ENCODE data around the gene ZNF407.

Gene ZNF407

DNA sequence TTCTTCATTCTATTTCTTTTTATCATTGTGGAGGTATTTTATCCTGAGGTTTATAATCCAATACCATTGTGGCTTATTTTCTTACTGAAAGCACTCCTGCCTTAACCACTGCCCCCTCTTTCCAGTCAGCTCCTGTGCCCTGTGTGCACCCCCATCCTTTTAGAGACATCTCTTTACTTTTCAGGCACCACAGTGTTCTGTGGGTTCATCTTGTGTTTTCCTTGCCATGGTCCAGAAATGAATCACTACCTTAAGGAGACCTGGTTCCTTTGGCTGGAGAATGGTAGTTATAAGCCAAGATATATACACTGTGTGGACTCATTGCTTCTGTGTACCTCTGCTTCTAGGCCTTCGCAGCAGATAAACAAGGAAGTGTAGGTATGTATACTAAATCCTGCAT, 332.9 kb downstream of the ZNF407 start:
- TF ChIP-seq, protein P1, sequence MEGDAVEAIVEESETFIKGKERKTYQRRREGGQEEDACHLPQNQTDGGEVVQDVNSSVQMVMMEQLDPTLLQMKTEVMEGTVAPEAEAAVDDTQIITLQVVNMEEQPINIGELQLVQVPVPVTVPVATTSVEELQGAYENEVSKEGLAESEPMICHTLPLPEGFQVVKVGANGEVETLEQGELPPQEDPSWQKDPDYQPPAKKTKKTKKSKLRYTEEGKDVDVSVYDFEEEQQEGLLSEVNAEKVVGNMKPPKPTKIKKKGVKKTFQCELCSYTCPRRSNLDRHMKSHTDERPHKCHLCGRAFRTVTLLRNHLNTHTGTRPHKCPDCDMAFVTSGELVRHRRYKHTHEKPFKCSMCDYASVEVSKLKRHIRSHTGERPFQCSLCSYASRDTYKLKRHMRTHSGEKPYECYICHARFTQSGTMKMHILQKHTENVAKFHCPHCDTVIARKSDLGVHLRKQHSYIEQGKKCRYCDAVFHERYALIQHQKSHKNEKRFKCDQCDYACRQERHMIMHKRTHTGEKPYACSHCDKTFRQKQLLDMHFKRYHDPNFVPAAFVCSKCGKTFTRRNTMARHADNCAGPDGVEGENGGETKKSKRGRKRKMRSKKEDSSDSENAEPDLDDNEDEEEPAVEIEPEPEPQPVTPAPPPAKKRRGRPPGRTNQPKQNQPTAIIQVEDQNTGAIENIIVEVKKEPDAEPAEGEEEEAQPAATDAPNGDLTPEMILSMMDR (conservative IDR thresholded peaks at IDR 0.05; ENCODE audit: control insufficient read depth, insufficient read depth, low read depth, low read length): no peak
- H3K4me3 ChIP-seq (ENCODE audit: control insufficient read depth, low read depth, low read length): no peak overlapping the region
- DNase-seq (ENCODE audit: low read depth): no peak

DNA sequence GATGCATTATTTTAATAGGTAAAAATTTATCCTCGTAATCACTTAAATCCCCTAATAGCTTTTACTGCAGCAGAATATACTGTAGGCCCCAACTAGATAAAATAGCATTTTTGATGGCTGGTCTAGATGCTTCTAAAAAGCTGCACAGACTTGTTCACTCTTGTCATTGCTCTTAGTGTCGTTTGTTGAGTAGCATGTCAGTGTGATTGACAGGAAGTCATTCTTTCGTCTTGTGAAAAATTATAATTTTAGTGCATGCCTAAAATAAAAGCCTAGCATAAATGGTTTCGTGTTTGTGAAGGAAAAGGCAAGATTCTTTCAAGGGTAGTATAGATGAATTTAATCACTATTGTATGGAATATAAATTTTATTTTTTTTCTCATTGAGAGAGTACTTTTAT, 336.3 kb downstream of the ZNF407 start:
- no peak for DNase-seq (ENCODE audit: low read depth)
- TF ChIP-seq, protein P1 (conservative IDR thresholded peaks at IDR 0.05; ENCODE audit: control insufficient read depth, insufficient read depth, low read depth, low read length): no peak
- no peak overlapping the region for H3K4me3 ChIP-seq (ENCODE audit: control insufficient read depth, low read depth, low read length)

DNA sequence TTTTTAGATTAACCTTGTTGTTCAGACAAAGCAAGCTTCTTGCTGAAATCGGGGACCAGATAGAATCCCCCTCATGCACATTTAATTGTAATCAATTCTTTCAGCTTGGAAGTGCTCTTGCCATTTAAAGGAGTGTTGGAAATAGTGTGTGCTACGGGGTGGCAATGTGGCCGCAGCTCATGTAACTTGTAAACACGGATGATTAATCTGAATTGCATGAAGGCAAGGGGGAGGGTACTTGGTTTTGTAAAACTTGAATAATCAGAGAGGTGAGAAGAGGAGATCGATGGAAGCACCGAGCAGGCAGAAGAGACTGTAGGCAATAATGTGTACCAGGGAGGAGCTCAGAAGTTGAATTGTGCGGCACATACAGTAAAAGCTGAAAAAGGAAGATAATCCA, 337.8 kb downstream of the ZNF407 start:
- TF ChIP-seq, protein P1 (conservative IDR thresholded peaks at IDR 0.05; ENCODE audit: control insufficient read depth, insufficient read depth, low read depth, low read length): no peak
- no peak overlapping the region for H3K4me3 ChIP-seq (ENCODE audit: control insufficient read depth, low read depth, low read length)
- no peak for DNase-seq (ENCODE audit: low read depth)

DNA sequence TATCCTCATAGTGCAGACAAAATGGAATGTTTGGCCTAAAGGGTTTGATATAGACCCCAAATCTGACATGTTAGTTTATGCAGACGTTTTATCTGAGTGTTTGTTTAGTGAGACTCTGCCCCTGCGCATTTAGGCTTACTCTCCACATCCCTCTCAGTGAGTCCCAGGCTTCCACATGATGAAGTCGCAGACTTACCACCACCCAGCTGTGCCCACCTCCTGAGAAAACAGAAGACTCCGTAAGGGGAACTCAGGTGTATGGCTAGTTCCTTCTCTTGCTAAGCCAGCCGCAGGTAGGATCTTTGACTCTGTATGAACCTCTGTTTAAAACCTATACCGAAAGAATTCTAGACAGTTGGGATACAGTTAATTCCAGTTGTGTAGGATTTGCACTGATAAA, 338.7 kb downstream of the ZNF407 start:
- TF ChIP-seq, protein P1 (conservative IDR thresholded peaks at IDR 0.05; ENCODE audit: control insufficient read depth, insufficient read depth, low read depth, low read length): no peak
- DNase-seq (ENCODE audit: low read depth): no peak
- no peak overlapping the region for H3K4me3 ChIP-seq (ENCODE audit: control insufficient read depth, low read depth, low read length)

DNA sequence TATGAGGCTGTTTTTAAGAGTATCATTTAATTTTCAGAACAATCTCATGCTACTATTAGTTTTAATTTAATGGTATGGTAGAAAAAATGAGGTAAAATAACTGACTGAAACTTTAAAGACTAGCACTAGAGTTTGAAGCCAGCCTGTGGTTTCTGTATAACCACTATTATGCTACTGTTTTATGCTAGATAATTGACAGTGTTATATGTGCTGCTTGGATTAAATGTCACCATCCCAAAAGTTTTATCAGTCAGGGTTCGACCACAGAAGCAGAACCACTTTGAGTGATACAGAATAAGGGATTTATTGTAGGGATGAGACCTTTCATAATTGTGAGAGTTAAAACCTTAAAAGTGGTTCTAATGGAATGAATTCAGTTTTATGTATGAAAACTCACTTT, 339.6 kb downstream of the ZNF407 start:
- TF ChIP-seq, protein P1 (conservative IDR thresholded peaks at IDR 0.05; ENCODE audit: control insufficient read depth, insufficient read depth, low read depth, low read length): no peak
- DNase-seq (ENCODE audit: low read depth): no peak
- H3K4me3 ChIP-seq (ENCODE audit: control insufficient read depth, low read depth, low read length): no peak overlapping the region

DNA sequence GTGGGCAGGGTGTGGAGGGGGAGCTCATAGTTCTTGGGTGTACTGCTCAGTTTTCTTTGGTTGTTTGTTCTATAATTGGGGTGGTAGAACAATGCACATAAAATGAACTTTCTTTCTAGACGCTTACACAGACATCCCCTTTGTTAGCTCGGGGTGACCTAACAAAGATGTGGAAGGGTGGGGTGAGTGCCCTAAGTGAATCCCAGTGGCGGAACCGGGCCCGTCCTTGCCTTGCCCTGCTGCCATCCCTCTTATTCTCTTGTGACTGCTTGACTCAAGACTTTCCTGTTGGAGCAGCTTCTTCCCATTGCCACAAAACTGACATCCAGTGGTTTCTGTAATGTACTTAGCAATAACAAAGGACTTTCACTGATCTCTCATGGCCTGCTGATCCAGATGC, 343.2 kb downstream of the ZNF407 start:
- no peak for DNase-seq (ENCODE audit: low read depth)
- TF ChIP-seq, protein P1 (conservative IDR thresholded peaks at IDR 0.05; ENCODE audit: control insufficient read depth, insufficient read depth, low read depth, low read length): no peak

DNA sequence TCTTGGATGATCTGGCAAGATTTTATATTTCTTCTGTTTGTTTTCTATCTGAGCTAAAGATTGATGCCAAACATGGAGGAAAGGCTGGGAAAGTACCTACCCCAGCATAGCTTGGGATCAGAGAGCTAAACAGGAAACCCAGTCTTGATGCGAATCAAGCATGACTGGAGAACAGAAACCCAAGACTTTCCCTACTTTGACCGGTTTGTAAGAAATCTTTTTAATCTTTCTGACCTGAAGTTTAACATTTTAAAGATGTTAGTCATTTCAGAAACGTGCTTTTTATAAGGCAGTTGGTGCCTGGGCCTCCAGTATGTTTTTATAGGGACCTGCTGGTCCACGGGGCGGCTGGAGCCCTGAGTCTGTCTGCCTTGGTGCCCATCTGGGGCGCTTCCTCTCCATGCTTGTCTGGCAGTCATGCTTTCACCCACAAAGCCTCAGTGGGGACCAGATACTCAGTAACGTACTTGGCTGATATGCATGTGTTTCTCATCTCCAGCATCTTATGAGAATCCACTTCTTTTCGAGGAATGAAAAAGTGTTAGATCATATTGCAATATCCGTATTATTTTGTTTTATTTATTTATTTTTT, 344.7 kb downstream of the ZNF407 start:
- no peak for DNase-seq (ENCODE audit: low read depth)
- TF ChIP-seq, protein P1 (conservative IDR thresholded peaks at IDR 0.05; ENCODE audit: control insufficient read depth, insufficient read depth, low read depth, low read length): no peak
- H3K4me3 ChIP-seq (ENCODE audit: control insufficient read depth, low read depth, low read length): no peak overlapping the region

More for the DNA sequence above, 343.2 kb downstream of the ZNF407 start:
- no peak overlapping the region for H3K4me3 ChIP-seq (ENCODE audit: control insufficient read depth, low read depth, low read length)

Measured in fibroblast of mammary gland (primary cell).